HepG2 (cell line): Measurements from ENCODE around the gene LRP5. TPM values are rescaled to one million over a fixed set of nuclear protein-coding genes. Genes with fewer than 3 reads are reported as not detected.

Source experiments
- ATAC-seq: fragments of 200-7000 bp; cut with Tn5 transposase; 3 replicates; pipeline ENCODE4 v1.9.1; 2020; ENCODE audit warnings: mild to moderate bottlenecking, moderate library complexity
- BruUV-seq: library from RNA; stranded (reverse); fragments of 400-500 nt; replicated peaks from 2 replicates; lab custom pipeline; 2021; lab: Mats Ljungman, UMichigan
- CTCF ChIA-PET: fragments of 300-600 bp; formaldehyde crosslinking; extraction: SDS; loops from one replicate; lab custom pipeline; 2021; ENCODE audit warnings: low total read pairs, inconsistent platforms, low intra/inter-chr PET ratio; lab: Yijun Ruan, JAX
- POLR2A ChIA-PET: fragments of 350-600 bp; sonication (Branson Sonifier 250); formaldehyde crosslinking; loops from one replicate; lab custom pipeline; 2020; ENCODE audit warnings: antibody characterized with exemption, inconsistent platforms; lab: Yijun Ruan, JAX
- DNase-seq: peaks from one replicate; pipeline ENCODE4 v3.0.0-alpha.2; 2015; ENCODE audit warnings: low spot score
- FAIRE-seq: peaks from 3 replicates; lab custom pipeline; 2011; peaks lifted over from hg19 to GRCh38; lab: Jason Lieb, UNC
- H2AFZ ChIP-seq: one replicate; pipeline ENCODE4 v1.6.1; 2011; ENCODE audit warnings: low read length, inconsistent platforms
- H3K27ac ChIP-seq: fragments of 300-600 bp; 3 replicates; pipeline ENCODE4 v1.8.0; 2011; ENCODE audit warnings: mixed run types, mild to moderate bottlenecking, mixed read lengths, low read length, inconsistent platforms; ENCODE audit not compliant: insufficient read depth; ENCODE audit errors: extremely low read length
- H3K27me3 ChIP-seq, 2 experiments: fragments of 200-600 bp in 1 of 2; 2 replicates in 1 of 2; 3 replicates in 1 of 2; pipeline versions ENCODE4 v1.6.0 to v1.8.0; 2011; ENCODE audit warnings: low read length in 2 of 2, mild to moderate bottlenecking in 2 of 2, moderate library complexity in 2 of 2, inconsistent platforms in 1 of 2; ENCODE audit not compliant: insufficient read depth in 2 of 2, control insufficient read depth in 1 of 2
- H3K36me3 ChIP-seq, 2 experiments: fragments of 200-600 bp in 1 of 2; replicated peaks in 1 of 2; 2 replicates in 1 of 2; 3 replicates in 1 of 2; pipeline versions ENCODE4 v1.5.1 to v1.8.0; 2011; ENCODE audit warnings: low read length in 2 of 2, inconsistent platforms in 1 of 2; ENCODE audit not compliant: insufficient read depth in 2 of 2, control insufficient read depth in 1 of 2
- H3K4me1 ChIP-seq: 2 replicates; pipeline ENCODE4 v1.5.1; 2012; ENCODE audit warnings: low read length, inconsistent platforms; ENCODE audit not compliant: insufficient read depth
- H3K4me2 ChIP-seq: 2 replicates; pipeline ENCODE4 v1.6.0; 2011; ENCODE audit warnings: low read depth, low read length, inconsistent platforms
- H3K4me3 ChIP-seq, 3 experiments: fragments of 200-600 bp in 1 of 3; sonication (generic), shearing (Covaris generic) in 1 of 3; replicated peaks in 1 of 3; 2 replicates each; pipeline ENCODE4 v1.5.1; 2011 to 2016; ENCODE audit warnings: low read length in 3 of 3, inconsistent platforms in 2 of 3, low read depth in 2 of 3, mild to moderate bottlenecking in 2 of 3, control low read depth in 1 of 3, mixed read lengths in 1 of 3; ENCODE audit not compliant: insufficient read depth in 1 of 3
- H3K79me2 ChIP-seq: one replicate; pipeline ENCODE4 v1.6.1; 2011; ENCODE audit warnings: low read length, inconsistent platforms; ENCODE audit not compliant: insufficient read depth
- H3K9ac ChIP-seq: 2 replicates; pipeline ENCODE4 v1.6.0; 2011; ENCODE audit warnings: mild to moderate bottlenecking, low read depth, low read length, inconsistent platforms; ENCODE audit not compliant: insufficient read depth
- H3K9me3 ChIP-seq: 2 replicates; pipeline ENCODE4 v1.5.1; 2012; ENCODE audit warnings: mild to moderate bottlenecking, low read length
- H4K20me1 ChIP-seq: 2 replicates; pipeline ENCODE4 v1.6.0; 2011; ENCODE audit warnings: inconsistent platforms, mild to moderate bottlenecking, low read length, moderate library complexity; ENCODE audit not compliant: insufficient read depth
- HOMEZ ChIP-seq: IDR thresholded peaks from 2 replicates; pipeline ENCODE4 v1.6.1; 2016; ENCODE audit warnings: low read depth
- NR2C2 ChIP-seq: sonication (generic); formaldehyde crosslinking; IDR thresholded peaks from 2 replicates; pipeline ENCODE4 v1.4.0; 2020; ENCODE audit warnings: missing genetic modification reagents, mild to moderate bottlenecking, moderate library complexity, borderline replicate concordance
- PHF5A ChIP-seq: IDR thresholded peaks from one replicate; pipeline ENCODE4 v1.6.1; 2018; ENCODE audit warnings: low read depth, missing genetic modification reagents; ENCODE audit not compliant: unreplicated experiment
- ZHX2 ChIP-seq, 2 experiments: sonication (generic) in 1 of 2; formaldehyde crosslinking in 1 of 2; IDR thresholded peaks; 2 replicates each; pipeline versions ENCODE4 v1.6.1 to v1.9.0; 2014 to 2022; ENCODE audit warnings: antibody characterized with exemption in 1 of 2, borderline replicate concordance in 1 of 2, inconsistent platforms in 1 of 2, low read depth in 1 of 2, missing genetic modification reagents in 1 of 2
- WGBS: methylation state at CpG from one replicate; pipeline ENCODE4 v1.1.6; 2017; ENCODE audit warnings: low lambda C conversion rate; 5-methylcytosine and 5-hydroxymethylcytosine counted together
- in situ Hi-C: cut with HindIII; loops from 2 replicates; pipeline ENCODE4 v1.10.0; 2017; ENCODE audit warnings: low pct_unique_long_range_greater_than_20kb; ENCODE audit not compliant: extremely low pct_ligation_motif_present
- intact Hi-C: fragments of 100-400 bp; cut with micrococcal nuclease; formaldehyde crosslinking; loops from one replicate; pipeline ENCODE4 v1.10.0; 2022; ENCODE audit not compliant: unreplicated experiment
- polyA plus RNA-seq, 8 experiments: library from polyadenylated mRNA; depleted of rRNA in 3 of 8; stranded (reverse) in 7 of 8; unstranded in 1 of 8; fragments of >200 nt; fragmentation: Illumina TruSeq in 4 of 8; extraction: Trizol in 4 of 8; gene quantifications; 2 replicates each; pipeline versions ENCODE4 v1.2.1 to v1.2.3, GENCODE V29; 2011 to 2016; ENCODE audit warnings: low read depth in 4 of 8, missing spikeins in 1 of 8, mixed read lengths in 1 of 8; ENCODE audit not compliant: insufficient read depth in 1 of 8
- total RNA-seq, 5 experiments: library from RNA; depleted of rRNA; stranded (reverse); fragments of >200 nt; fragmentation: Illumina TruSeq; extraction: Trizol; gene quantifications; 2 replicates each; pipeline ENCODE4 v1.2.3, GENCODE V29; 2016; ENCODE audit warnings: low read depth in 1 of 5

The LRP5 gene
- total and polyA plus RNA-seq, 2 of the 13 experiments (the other 11 are each of a cell fraction or from before 2014, with no cell fraction given): 40.4 to 64.0 TPM

- BruUV-seq: no TSS peak
Observed at GRCh38 chr11:68469642-68470041, 157.3 kb downstream of the LRP5 start.

More at GRCh38 chr11:68469642-68470041, 157.3 kb downstream of the LRP5 start:
- peaks cover 93% of the 10 kb centered on the region for H4K20me1 ChIP-seq
- no peaks in the 10 kb centered on the region for H3K9me3 ChIP-seq
- 94% methylated on average over 1 of the region's 1 CpG for WGBS
- peaks cover 94% of the 10 kb centered on the region for H3K79me2 ChIP-seq
- CTCF ChIA-PET: no interaction called here
- intact Hi-C loops (loop anchor here (5.0 kb wide), 1 partner anchor 63 kb away; no protein-coding TSS in a partner anchor), in situ Hi-C loops (no loop called here)
- ATAC-seq (no peak), DNase-seq (no peak), FAIRE-seq (no peak)
- H3K4me2 ChIP-seq: no peak overlapping the region
- no peak overlapping the region for H2AFZ ChIP-seq
- peaks cover 3 to 18% of the 10 kb centered on the region in 2 experiments; a peak in 4 of 5 replicates for H3K36me3 ChIP-seq
- no peak overlapping the region for H3K9ac ChIP-seq
- H3K4me1 ChIP-seq: peaks cover 60% of the 10 kb centered on the region
- no peaks in the 10 kb centered on the region for H3K27me3 ChIP-seq
- H3K4me3 ChIP-seq: no peak overlapping the region
- H3K27ac ChIP-seq: peak overlapping the region; percentile 12
- TF ChIP-seq ZHX2 (IDR thresholded peaks at IDR 0.05; ENCODE audit: low read depth) (no peak), ZHX2 (CRISPR knock-in tag; IDR thresholded peaks at IDR 0.05; ENCODE audit: borderline replicate concordance) (no peak), HOMEZ (CRISPR knock-in tag) (no peak), NR2C2 (CRISPR knock-in tag) (0 out of 2 replicates have a peak, but pooled peaks have one; percentile 1), PHF5A (peak; percentile 5)
- POLR2A ChIA-PET: interaction anchor here (1.0 kb wide), 1 partner anchor 9 kb away, joined by 6 read pairs; the partner anchor contains the start of gene PPP6R3
